ENCODE measurements around the gene RAX2. TPM values are rescaled to one million over a fixed set of nuclear protein-coding genes. Genes with fewer than 3 reads are reported as not detected.

Gene RAX2
- total RNA-seq, 1 donor from 2014 or later = not detected

DNA sequence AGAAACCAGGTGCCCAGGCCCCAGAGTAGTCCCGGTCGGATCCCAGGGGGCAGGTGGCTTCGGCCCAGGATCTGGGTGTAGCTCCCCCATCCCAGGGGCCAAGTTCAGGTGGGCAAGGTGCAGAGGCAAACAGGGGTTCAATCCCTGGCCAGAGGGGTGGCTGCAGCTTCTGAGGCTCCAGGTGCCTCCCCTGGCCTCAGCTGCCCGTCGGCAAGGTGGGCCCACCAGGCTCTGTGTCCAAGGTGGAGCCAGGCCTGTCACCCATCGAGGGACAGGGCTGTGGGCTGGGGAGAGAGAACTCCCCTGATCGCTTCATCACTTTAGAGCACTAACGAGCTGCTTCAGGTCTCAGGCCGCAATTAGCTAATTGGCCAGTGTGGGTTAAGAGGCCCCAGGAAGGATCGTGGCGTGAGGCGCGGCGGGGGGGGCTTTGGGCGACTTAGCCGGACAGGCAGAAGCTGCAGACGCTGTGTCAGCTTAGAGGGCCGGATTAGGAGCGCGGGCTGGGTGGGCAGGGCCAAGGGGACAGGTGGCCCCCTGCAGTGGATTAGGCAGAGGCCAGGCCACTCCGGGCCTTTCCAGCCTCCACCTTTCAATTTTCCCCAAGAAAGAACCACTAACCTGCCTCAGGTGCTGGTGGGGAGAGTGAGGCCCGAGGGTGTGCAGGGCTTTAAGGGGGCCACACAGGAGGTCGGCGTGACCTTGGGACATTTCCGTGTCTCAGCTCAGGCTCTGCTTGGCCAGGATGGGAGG, 2.8 kb upstream of the RAX2 start:
- Mint-ChIP-seq H3K4me1 (ENCODE audit: unreplicated experiment) (no peaks in the 10 kb centered on the region), H3K9me3 (no peaks in the 10 kb centered on the region), H3K4me3 (no peak overlapping the region), H3K36me3 (no peaks in the 10 kb centered on the region), H3K27me3 (peaks cover 3% of the 10 kb centered on the region), H3K27ac (no peak overlapping the region)
- DNase-seq (ENCODE audit: extremely low spot score, unreplicated experiment) = no peak
- TF ChIP-seq, protein P1, sequence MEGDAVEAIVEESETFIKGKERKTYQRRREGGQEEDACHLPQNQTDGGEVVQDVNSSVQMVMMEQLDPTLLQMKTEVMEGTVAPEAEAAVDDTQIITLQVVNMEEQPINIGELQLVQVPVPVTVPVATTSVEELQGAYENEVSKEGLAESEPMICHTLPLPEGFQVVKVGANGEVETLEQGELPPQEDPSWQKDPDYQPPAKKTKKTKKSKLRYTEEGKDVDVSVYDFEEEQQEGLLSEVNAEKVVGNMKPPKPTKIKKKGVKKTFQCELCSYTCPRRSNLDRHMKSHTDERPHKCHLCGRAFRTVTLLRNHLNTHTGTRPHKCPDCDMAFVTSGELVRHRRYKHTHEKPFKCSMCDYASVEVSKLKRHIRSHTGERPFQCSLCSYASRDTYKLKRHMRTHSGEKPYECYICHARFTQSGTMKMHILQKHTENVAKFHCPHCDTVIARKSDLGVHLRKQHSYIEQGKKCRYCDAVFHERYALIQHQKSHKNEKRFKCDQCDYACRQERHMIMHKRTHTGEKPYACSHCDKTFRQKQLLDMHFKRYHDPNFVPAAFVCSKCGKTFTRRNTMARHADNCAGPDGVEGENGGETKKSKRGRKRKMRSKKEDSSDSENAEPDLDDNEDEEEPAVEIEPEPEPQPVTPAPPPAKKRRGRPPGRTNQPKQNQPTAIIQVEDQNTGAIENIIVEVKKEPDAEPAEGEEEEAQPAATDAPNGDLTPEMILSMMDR (conservative IDR thresholded peaks at IDR 0.05) = no peak

DNA sequence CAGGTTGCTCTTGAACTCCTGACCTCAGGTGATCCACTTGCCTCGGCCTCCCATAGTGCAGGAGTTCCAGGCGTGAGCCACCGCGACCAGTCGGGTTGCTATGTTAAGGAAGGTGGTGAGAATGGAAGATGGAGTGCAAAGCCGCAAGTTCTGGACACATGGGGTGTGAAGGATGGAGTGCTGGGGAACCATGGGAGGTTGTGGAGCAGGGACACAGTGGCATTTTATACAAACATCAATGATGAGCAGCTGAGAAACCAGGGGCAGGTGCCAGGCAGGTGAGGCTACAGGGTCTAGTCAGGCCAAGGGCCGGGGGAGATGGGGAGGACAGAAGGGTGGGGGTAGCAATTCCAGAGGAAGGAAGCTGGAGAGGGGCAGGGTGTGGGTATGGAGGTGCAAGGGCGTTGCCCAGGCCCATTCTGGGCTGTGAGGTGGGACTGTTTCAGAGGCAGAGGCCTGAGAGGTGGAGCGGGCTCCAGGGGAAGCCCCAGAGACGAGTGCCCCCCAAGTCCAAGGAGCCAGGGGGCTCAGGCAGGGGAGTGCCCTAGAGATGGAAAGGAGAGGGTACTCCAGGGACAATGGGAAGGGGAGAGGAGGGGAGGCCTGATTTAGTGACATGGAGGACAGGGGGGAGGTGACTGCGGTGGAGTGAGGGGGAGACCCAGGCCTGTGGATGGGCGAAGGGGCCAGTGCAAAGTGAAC, 1.9 kb upstream of the RAX2 start:
- Mint-ChIP-seq H3K27me3 (peaks cover 3% of the 10 kb centered on the region), H3K9me3 (no peaks in the 10 kb centered on the region), H3K27ac (no peak overlapping the region), H3K4me3 (no peak overlapping the region), H3K4me1 (ENCODE audit: unreplicated experiment) (no peaks in the 10 kb centered on the region), H3K36me3 (no peaks in the 10 kb centered on the region)
- TF ChIP-seq, protein P1 (conservative IDR thresholded peaks at IDR 0.05) = no peak
- no peak for DNase-seq (ENCODE audit: extremely low spot score, unreplicated experiment)

DNA sequence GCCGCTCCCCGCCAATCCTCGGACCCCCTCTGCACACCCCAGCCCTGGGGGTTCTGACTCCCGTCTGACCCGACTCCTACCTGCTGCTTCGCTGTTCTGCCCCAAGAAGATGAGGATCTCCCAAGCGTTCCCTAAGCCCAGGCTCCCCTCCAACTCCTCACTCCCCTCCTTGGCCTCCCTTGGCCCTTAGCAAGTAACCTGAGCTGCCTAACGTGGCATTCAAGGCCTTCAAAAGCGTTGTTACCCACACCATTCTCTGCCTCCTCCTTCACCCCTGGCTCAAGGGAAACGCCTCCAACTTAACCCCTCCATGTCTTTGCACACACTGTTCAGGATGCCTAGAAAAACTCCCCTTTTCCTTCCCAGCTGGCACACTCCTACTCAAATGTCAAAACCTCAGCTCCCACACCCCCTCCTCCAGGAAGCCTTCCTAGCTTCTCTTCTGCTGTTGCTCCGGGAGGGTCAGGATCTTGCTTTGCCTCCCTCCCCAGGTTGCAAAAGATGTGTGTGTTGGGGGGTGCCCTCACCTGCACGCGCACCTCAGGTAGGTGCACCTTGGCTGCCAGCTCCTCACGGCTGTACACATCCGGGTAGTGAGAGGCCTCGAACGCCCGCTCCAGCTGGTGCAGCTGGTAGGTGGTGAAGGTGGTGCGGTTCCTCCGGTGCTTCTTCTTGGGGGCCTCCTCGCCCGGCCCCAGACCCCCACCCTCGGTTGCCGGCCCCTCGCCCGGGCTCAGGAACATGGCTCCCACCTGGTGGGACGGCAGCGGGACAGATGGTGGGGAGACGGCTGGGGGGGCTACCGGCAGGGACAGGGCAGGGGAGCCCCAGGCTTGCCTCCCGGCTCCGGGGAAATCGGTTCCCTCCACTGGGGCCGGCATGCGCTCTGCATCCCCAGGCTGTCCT, 775 bp downstream of the RAX2 start:
- H3K4me1 Mint-ChIP-seq (ENCODE audit: unreplicated experiment) = no peaks in the 10 kb centered on the region
- no peak for DNase-seq (ENCODE audit: extremely low spot score, unreplicated experiment)
- peak overlapping the region; percentile 47 for H3K27ac Mint-ChIP-seq
- peaks cover 3% of the 10 kb centered on the region for H3K27me3 Mint-ChIP-seq
- H3K36me3 Mint-ChIP-seq = no peaks in the 10 kb centered on the region
- no peak overlapping the region for H3K4me3 Mint-ChIP-seq
- TF ChIP-seq, protein P1 (conservative IDR thresholded peaks at IDR 0.05) = no peak
- no peaks in the 10 kb centered on the region for H3K9me3 Mint-ChIP-seq

DNA sequence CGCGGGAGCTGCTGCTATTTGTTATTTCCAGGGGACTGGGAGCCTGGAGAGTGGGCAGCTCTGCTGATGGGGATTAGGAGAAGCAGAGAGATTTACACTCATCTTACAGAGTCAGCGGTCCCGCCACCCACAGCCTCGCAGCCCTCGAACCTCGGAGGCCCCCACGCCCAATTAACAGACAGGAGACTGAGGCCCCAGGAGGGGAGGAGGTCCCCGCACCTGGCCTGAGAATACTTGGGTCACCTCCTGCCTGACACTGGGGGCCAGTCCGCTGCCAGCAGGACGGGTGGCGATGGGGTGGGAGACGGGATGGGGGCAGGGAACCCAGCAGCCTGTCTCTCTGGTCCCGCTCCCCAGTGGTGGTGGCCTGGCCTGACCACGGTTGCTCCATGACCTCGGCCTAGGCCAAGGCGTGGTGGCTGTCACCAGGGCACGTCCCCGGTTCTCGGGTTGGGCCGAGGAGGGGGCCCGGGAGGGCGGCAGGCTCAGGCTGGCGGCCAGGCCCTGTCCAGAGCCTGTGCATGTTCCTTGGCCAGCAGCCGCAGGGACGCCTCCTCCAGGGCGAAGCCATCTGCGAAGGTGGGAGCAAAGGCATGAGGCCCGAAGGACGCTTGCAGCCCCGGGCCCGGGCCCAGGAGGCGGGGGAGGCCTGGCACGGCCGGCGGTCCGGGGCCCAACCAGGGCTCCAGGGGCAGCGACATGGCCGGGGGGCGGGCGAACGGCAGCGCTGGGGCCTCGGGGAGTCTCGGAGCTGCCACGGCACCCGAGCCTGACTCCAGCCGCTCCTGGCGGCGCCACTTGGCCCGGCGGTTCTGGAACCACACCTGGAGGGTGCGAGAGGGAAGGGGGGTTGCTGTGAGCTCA, 1.7 kb downstream of the RAX2 start:
- Mint-ChIP-seq H3K4me3 (no peak overlapping the region), H3K27me3 (peaks cover 3% of the 10 kb centered on the region)

More for the DNA sequence above, 1.7 kb downstream of the RAX2 start:
- Mint-ChIP-seq H3K9me3 (no peaks in the 10 kb centered on the region), H3K27ac (no peak overlapping the region), H3K36me3 (no peaks in the 10 kb centered on the region), H3K4me1 (ENCODE audit: unreplicated experiment) (no peaks in the 10 kb centered on the region)
- TF ChIP-seq, protein P1 (conservative IDR thresholded peaks at IDR 0.05) = no peak
- no peak for DNase-seq (ENCODE audit: extremely low spot score, unreplicated experiment)
